Suprapubic skin (tissue), 4 donors: Measurements from ENCODE around the gene FRMD8. TPM values are rescaled to one million over a fixed set of nuclear protein-coding genes. Genes with fewer than 3 reads are reported as not detected.

ENCODE experiments used
- DNase-seq, 2 donors: peaks; one replicate each; pipeline ENCODE4 v3.0.0-alpha.2; 2019; ENCODE audit warnings: low spot score in 2 of 2
- H3K27ac ChIP-seq: fragments of 200-600 bp; sonication (generic); one replicate; pipeline ENCODE4 v1.5.1; 2019
- H3K27me3 ChIP-seq: fragments of 200-600 bp; sonication (generic); one replicate; pipeline ENCODE4 v1.5.1; 2019
- H3K36me3 ChIP-seq: fragments of 200-600 bp; sonication (generic); one replicate; pipeline ENCODE4 v1.5.1; 2019
- H3K4me1 ChIP-seq: fragments of 200-600 bp; sonication (generic); one replicate; pipeline ENCODE4 v1.5.1; 2019
- H3K4me3 ChIP-seq: fragments of 200-600 bp; sonication (generic); one replicate; pipeline ENCODE4 v1.5.1; 2019; ENCODE audit warnings: mild to moderate bottlenecking
- H3K9me3 ChIP-seq: fragments of 200-600 bp; sonication (generic); one replicate; pipeline ENCODE4 v1.5.1; 2019
- CTCF ChIP-seq, 2 donors: fragments of 200-600 bp in 1 of 2; fragments of 450-650 bp in 1 of 2; sonication (generic) in 1 of 2; IDR thresholded peaks; one replicate each; pipeline ENCODE4 v1.5.1; 2016 to 2019; ENCODE audit warnings: antibody characterized with exemption in 2 of 2, mild to moderate bottlenecking in 1 of 2, moderate library complexity in 1 of 2
- EP300 ChIP-seq: sonication (generic); formaldehyde crosslinking; IDR thresholded peaks from one replicate; pipeline ENCODE4 v1.6.1; 2017; ENCODE audit warnings: antibody characterized with exemption
- POLR2A ChIP-seq, 2 donors: fragments of 450-650 bp; IDR thresholded peaks; one replicate each; pipeline ENCODE4 v1.6.1; 2017; ENCODE audit warnings: antibody characterized with exemption in 2 of 2, mild to moderate bottlenecking in 2 of 2, moderate library complexity in 2 of 2
- POLR2AphosphoS5 ChIP-seq, 3 donors: sonication (generic); formaldehyde crosslinking; IDR thresholded peaks; one replicate each; pipeline ENCODE4 v1.6.1; 2017; ENCODE audit warnings: antibody characterized with exemption in 3 of 3
- WGBS: methylation state at CpG from one replicate; pipeline ENCODE4 v1.1.5; 2018; 5-methylcytosine and 5-hydroxymethylcytosine counted together
- total RNA-seq, 4 donors: library from RNA; depleted of rRNA; stranded (reverse); fragments of >200 nt; gene quantifications; one replicate each; pipeline ENCODE4 v1.1.0, GENCODE V29; 2016

The FRMD8 gene
- total RNA-seq, 4 donors from 2014 or later: 56.2 to 107 (median 81.5) TPM

DNA sequence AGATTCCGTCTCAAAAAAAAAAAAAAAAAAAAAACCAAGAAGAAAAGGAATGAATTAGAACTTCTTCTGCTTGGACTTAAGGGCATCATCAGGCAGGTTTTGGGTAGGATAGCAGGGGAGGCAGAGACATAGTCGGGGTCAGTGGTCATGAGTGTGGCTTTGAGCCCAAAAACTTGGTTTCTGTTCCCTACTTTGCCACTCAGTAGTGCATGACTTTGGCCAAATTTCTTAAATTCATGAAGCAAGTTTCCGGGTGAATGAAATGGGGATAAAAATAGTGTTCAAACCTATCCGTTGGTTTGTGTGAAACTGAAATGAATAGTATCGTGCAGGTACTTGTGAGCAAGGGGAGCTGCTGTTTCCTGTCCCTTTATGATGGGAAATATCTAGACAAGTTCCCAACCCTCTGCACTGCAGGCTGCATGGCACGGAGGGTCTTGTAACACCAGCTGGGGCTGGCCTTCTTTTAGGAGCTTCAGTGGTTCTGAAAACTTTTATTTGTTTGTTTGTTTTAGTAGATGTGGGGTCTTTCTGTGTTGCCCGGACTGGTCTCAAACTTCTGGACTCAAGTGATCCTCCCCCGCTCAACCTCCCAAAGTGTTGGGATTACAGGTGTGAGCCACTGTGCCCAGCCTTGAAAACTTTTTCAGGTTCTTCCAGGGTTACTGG, 54.5 kb downstream of the FRMD8 start:
- H3K27ac ChIP-seq: peak overlapping the region; percentile 2
- H3K36me3 ChIP-seq: peaks cover 64% of the 10 kb centered on the region
- no peaks in the 10 kb centered on the region for H3K9me3 ChIP-seq
- peak; percentile 38 to 55 for DNase-seq
- TF ChIP-seq POLR2A (IDR thresholded peaks at IDR 0.05) (no peak), EP300 (no peak), POLR2AphosphoS5 (IDR thresholded peaks at IDR 0.05) (no peak), CTCF (IDR thresholded peaks at IDR 0.05) (no peak)
- H3K4me3 ChIP-seq: no peak overlapping the region
- H3K27me3 ChIP-seq: no peaks in the 10 kb centered on the region
- WGBS: 53% methylated on average over 8 of the region's 8 CpGs
- peaks cover 92% of the 10 kb centered on the region for H3K4me1 ChIP-seq

- peak overlapping the region; percentile 63 for H3K27ac ChIP-seq
- peak in 1 of 2 donors; percentile 66 for DNase-seq
- H3K4me3 ChIP-seq: no peak overlapping the region
- H3K27me3 ChIP-seq: no peaks in the 10 kb centered on the region
- H3K4me1 ChIP-seq: peaks cover 82% of the 10 kb centered on the region
- peak in 1 of 3 donors; percentile 73 for TF ChIP-seq POLR2AphosphoS5 (IDR thresholded peaks at IDR 0.05)
- TF ChIP-seq EP300: no peak
- 60% methylated on average over 9 of the region's 9 CpGs for WGBS
- H3K9me3 ChIP-seq: no peaks in the 10 kb centered on the region
- H3K36me3 ChIP-seq: peaks cover 47% of the 10 kb centered on the region
Observed at GRCh38 chr11:65442842-65443331, 56.5 kb downstream of the FRMD8 start.

DNA sequence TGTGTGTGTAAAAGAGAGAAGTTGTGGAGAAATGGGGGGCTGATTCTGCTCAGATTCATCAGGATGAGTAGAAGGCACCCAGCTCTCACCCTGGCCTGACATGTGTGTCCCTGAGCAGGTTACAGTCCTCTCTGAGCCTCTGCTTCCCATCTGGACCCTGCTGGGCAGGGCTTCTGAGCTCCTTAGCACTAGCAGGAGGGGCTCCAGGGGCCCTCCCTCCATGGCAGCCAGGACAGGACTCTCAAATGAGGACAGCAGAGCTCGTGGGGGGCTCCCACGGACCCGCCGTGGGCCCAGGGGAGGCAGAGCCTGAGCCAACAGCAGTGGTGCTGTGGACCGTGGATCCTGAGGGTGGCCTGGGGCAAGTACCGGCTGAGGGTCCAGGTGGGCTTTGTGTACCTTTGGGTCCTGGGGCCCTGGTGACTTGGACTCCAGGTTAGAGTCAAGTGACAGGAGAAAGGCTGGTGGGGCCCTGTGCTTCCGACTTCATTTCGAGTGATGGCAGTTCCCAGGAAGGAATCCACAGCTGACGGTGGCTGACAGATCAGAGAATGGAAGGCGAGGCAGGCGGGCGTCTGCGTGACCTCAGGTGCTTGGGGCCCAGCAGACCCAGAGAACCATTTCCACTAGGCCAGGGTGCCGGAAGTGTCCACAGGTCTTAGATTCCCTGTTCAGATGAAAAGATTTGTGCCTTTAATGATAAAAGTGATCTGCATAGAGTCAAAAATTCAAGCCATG, 58.0 kb downstream of the FRMD8 start:
- no peak overlapping the region for H3K4me3 ChIP-seq
- peak overlapping the region; percentile 63 for H3K27ac ChIP-seq
- no peaks in the 10 kb centered on the region for H3K27me3 ChIP-seq
- TF ChIP-seq EP300 (no peak), POLR2A (IDR thresholded peaks at IDR 0.05) (no peak), POLR2AphosphoS5 (IDR thresholded peaks at IDR 0.05) (no peak), CTCF (IDR thresholded peaks at IDR 0.05) (no peak)
- no peaks in the 10 kb centered on the region for H3K9me3 ChIP-seq
- peak in 1 of 2 donors; percentile 74 for DNase-seq
- 85% methylated on average over 4 of the region's 14 CpGs for WGBS
- H3K4me1 ChIP-seq: peaks cover 67% of the 10 kb centered on the region
- H3K36me3 ChIP-seq: peaks cover 35% of the 10 kb centered on the region

DNA sequence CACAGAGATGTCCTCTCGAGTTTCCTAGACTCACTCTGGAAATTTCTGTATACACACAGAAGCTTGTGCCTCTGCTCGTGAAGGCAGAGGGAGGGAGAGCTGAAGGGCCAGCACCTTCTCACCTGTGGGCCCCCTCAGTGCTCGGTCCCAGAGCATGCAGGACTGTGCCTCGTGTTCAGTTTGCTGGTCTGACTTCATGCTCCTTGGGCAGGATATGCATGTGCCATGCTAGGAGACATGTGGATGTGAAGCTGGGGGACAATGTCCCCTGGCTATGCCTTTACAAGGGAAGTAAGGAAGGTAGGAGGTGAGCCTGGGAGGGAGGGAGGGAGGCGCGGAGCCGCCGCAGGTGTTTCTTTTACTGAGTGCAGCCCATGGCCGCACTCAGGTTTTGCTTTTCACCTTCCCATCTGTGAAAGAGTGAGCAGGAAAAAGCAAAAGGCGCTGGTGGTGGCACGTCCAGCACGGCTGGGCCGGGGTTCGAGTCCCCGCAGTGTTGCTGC, 58.7 kb downstream of the FRMD8 start:
- Histone ChIP-seq H3K27me3 (no peaks in the 10 kb centered on the region), H3K4me3 (no peak overlapping the region), H3K36me3 (peaks cover 31% of the 10 kb centered on the region), H3K4me1 (peaks cover 60% of the 10 kb centered on the region), H3K27ac (peak overlapping the region; percentile 64), H3K9me3 (no peaks in the 10 kb centered on the region)
- WGBS: 78% methylated on average over 15 of the region's 15 CpGs
- no peak for DNase-seq
- no peak for TF ChIP-seq CTCF (IDR thresholded peaks at IDR 0.05)
- TF ChIP-seq POLR2AphosphoS5 (IDR thresholded peaks at IDR 0.05): peak in 2 of 3 donors; percentile 6 to 30
- TF ChIP-seq POLR2A (IDR thresholded peaks at IDR 0.05): peak in 1 of 2 donors; percentile 13

DNA sequence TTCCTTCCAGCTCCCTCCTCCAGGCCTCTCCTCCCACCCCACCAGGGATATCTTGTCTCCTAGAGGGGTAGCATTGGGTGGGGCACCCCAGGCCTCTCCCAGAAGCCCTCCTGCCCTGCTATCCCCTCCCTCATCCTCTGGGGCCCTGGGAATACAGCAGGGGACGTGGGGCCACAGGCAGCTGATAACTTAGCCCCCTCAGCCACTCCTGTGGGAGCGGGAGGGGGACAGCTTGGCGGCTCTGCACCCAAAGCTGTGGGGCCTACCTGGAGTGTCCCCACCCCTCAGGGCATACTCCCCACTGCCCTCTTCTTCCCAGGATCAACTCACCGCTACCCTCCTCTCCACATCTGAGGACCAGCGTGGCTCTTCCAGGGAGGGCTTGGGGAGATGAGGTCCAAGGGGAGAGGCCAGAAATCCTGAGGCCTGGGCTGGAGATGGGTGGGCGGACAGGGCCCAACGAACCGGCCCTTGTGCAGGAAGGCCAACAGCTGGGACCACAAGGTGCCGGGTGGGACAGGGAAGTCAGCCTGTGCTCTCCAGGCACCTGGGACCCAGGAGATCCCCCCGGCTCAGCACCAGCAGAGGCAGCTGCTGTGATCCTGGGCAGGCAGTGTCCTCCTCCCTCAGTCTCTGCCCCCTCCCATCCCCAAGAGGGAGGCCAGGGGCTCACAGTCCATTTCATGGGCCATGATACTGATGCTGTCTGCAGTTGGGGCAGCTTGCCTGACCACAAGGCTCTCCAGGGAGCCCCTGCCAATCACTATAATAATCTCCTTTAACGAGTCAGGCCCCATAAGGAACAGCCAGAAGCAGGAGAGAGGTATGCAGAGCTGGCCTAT, 59.4 kb downstream of the FRMD8 start:
- DNase-seq: peak; percentile 72 to 74
- WGBS: 80% methylated on average over 5 of the region's 11 CpGs
- H3K4me3 ChIP-seq: no peak overlapping the region
- TF ChIP-seq EP300 (no peak), POLR2AphosphoS5 (IDR thresholded peaks at IDR 0.05) (no peak), CTCF (IDR thresholded peaks at IDR 0.05) (no peak), POLR2A (IDR thresholded peaks at IDR 0.05) (no peak)
- peaks cover 31% of the 10 kb centered on the region for H3K36me3 ChIP-seq
- H3K27ac ChIP-seq: peak overlapping the region; percentile 64
- H3K4me1 ChIP-seq: peaks cover 54% of the 10 kb centered on the region
- no peaks in the 10 kb centered on the region for H3K27me3 ChIP-seq
- no peaks in the 10 kb centered on the region for H3K9me3 ChIP-seq
